SK-N-MC (cell line): Measurements from ENCODE around the gene FOXC2.

Source experiments
- EZH2 ChIP-seq: fragments of 200-600 bp; sonication (generic); IDR thresholded peaks from one replicate; pipeline ENCODE4 v1.6.1; 2017; ENCODE audit warnings: antibody characterized with exemption
- FOXP2 ChIP-seq: optimal IDR thresholded peaks from 2 replicates; pipeline ENCODE3; 2011; ENCODE audit warnings: mild to moderate bottlenecking, moderate library complexity; ENCODE audit not compliant: insufficient read depth; ENCODE audit errors: extremely low read length, control extremely low read depth
- POLR2AphosphoS5 ChIP-seq: IDR thresholded peaks from 2 replicates; pipeline ENCODE4 v1.6.1; 2012; ENCODE audit warnings: mild to moderate bottlenecking, low read depth, low read length, borderline replicate concordance

GRCh38 chr16:86574646-86575045, 8.0 kb downstream of the FOXC2 start:
- no peak for TF ChIP-seq EZH2
- TF ChIP-seq POLR2AphosphoS5: no peak
- no peak for TF ChIP-seq FOXP2
